ENCODE measurements around the gene MTURN.

MTURN gene

GRCh38 chr7:30159698-30160143, 24.9 kb downstream of the MTURN start:
- H3K4me3 ChIP-seq (ENCODE audit: low read depth, low read length): no peak overlapping the region
- DNase-seq (ENCODE audit: low read depth): no peak
- TF ChIP-seq, protein P1, sequence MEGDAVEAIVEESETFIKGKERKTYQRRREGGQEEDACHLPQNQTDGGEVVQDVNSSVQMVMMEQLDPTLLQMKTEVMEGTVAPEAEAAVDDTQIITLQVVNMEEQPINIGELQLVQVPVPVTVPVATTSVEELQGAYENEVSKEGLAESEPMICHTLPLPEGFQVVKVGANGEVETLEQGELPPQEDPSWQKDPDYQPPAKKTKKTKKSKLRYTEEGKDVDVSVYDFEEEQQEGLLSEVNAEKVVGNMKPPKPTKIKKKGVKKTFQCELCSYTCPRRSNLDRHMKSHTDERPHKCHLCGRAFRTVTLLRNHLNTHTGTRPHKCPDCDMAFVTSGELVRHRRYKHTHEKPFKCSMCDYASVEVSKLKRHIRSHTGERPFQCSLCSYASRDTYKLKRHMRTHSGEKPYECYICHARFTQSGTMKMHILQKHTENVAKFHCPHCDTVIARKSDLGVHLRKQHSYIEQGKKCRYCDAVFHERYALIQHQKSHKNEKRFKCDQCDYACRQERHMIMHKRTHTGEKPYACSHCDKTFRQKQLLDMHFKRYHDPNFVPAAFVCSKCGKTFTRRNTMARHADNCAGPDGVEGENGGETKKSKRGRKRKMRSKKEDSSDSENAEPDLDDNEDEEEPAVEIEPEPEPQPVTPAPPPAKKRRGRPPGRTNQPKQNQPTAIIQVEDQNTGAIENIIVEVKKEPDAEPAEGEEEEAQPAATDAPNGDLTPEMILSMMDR (IDR thresholded peaks at IDR 0.05; ENCODE audit: low read depth, low read length, missing control alignments): peak; percentile 39

DNA sequence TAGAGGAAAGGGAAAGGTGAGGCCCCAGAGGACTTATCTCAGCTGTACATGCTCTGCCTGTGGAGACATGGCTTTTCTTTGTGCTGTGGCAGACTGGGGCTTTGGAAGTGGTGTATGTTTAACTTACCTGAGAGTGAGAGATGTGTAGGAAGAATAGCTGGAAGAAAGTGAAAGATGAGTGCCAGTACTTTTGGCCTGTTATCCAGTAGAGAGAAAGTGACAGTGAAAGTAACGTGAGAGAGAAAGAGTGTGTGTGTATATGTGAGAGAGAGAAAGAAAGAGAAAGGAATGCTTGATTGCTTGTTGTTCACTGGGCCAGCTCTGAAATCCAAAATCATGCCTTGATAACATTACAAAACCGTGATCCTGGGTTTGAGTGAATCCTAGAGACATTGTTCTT, 25.5 kb downstream of the MTURN start:
- TF ChIP-seq, protein P1 (IDR thresholded peaks at IDR 0.05; ENCODE audit: low read depth, low read length, missing control alignments): no peak
- no peak for DNase-seq (ENCODE audit: low read depth)
- H3K4me3 ChIP-seq (ENCODE audit: low read depth, low read length): no peak overlapping the region

DNA sequence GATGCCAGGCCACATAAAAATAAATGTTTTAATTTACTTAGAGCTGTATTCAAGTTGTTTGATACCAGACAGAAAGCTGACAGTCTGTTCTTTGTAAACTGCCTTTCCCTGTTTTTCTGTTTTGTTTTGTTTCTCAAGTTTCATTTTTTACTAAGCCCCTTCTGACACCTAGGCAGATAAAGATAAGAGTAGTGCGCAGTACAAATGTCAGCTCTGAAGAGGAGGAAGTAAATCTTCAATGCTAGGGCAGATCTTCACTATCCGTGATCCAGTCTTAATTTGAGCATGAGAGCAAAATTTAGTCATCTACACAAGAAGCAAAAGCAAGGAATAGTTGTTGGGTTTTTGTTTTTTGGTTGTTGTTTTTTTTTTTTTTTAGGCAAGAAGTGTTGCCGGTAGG, 27.3 kb downstream of the MTURN start:
- TF ChIP-seq, protein P1 (IDR thresholded peaks at IDR 0.05; ENCODE audit: low read depth, low read length, missing control alignments): no peak
- DNase-seq (ENCODE audit: low read depth): no peak
- H3K4me3 ChIP-seq (ENCODE audit: low read depth, low read length): no peak overlapping the region

GRCh38 chr7:30162622-30163124, 27.9 kb downstream of the MTURN start:
- no peak overlapping the region; the same call in 1 of the 2 replicates for H3K4me3 ChIP-seq (ENCODE audit: low read depth, low read length)
- DNase-seq (ENCODE audit: low read depth): no peak

DNA sequence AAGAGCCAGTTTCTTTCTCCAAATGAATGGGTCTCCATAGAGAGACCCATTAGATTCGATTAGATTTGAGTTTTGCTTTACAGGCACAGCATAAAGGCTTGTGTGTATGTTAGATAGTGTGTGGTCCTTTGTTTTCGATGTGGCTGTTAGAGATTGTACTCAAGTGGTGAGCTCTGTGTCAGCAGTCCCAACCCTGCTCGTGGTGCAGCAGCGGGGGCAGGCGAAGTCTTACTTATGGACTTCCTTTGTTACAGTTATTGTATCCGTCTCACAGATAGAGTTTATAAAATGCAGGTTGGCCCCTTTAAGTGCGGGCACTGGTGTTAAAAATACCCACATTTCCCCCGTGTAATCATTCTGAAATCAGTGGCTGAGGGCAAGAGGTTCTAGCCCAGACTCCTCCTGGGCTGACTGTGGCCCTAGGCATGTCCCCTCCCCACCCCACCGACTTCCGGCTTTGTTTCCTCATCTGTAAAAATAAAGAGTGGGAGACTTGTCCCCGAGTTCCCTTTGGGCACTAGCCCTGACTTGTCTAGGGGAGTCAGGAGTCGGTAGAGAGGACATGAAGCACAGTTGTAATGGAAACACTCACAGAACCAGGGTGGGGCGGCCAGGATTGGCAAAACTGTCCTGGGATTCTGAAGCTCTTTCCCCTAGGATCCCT, 28.6 kb downstream of the MTURN start:
- TF ChIP-seq, protein P1 (IDR thresholded peaks at IDR 0.05; ENCODE audit: low read depth, low read length, missing control alignments): no peak
- H3K4me3 ChIP-seq (ENCODE audit: low read depth, low read length): no peak overlapping the region; the same call in 1 of the 2 replicates
- DNase-seq (ENCODE audit: low read depth): peak; percentile 37

More at GRCh38 chr7:30162622-30163124, 27.9 kb downstream of the MTURN start:
- TF ChIP-seq, protein P1 (IDR thresholded peaks at IDR 0.05; ENCODE audit: low read depth, low read length, missing control alignments): no peak

DNA sequence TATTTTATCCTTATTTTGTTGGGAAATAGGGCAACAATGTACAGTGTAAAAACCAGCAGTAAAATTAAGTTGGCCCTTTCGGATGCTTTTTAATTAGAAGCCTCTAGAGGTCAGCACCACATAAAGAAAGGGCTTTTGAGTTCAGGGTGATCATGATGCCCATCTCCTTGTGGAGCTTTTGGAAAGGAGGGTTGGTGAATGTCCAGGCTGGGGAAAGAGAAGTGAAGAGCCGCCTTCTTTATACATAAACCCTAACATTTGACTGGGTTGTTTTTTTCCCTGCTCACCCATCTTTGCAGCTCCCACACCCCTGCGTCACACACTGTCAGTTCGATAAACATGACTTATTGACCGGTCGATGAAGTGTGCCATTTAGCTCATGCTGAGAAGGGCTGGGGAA, 29.8 kb downstream of the MTURN start:
- TF ChIP-seq, protein P1 (IDR thresholded peaks at IDR 0.05; ENCODE audit: low read depth, low read length, missing control alignments): peak; percentile 55
- peak; percentile 27 for DNase-seq (ENCODE audit: low read depth)
- no peak overlapping the region for H3K4me3 ChIP-seq (ENCODE audit: low read depth, low read length)

DNA sequence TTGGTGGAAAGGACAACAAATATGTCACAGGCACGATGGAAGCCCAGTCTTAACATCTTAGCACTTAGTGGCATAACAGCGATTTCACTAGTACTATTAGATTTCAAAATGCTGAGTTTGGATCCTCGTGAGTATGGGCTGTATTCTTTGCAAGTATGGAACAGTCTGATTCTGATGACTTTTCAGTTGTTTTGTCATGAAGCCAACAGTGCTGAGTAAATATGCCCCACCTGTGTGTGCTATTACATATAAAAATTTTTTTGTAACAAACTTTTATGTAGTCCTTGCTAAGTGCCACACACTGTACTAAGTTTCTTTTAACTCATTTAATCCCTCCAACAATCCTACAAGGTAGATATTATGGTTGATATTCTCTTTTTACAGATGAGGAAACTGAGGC, 30.8 kb downstream of the MTURN start:
- TF ChIP-seq, protein P1 (IDR thresholded peaks at IDR 0.05; ENCODE audit: low read depth, low read length, missing control alignments): no peak
- H3K4me3 ChIP-seq (ENCODE audit: low read depth, low read length): no peak overlapping the region
- no peak for DNase-seq (ENCODE audit: low read depth)
